CD14-positive monocyte (primary cell): ENCODE results near the gene TCF4. TPM values are rescaled to one million over a fixed set of nuclear protein-coding genes. Genes with fewer than 3 reads are reported as not detected.

Experiments used
- DNase-seq, 3 donors: peaks; one replicate each; pipeline ENCODE4 v3.0.0-alpha.2; 2011 to 2022
- H2AFZ ChIP-seq: 2 replicates; pipeline ENCODE4 v1.6.0; 2012; ENCODE audit warnings: mild to moderate bottlenecking, low read depth, low read length, inconsistent platforms; ENCODE audit not compliant: insufficient read depth, poor library complexity, severe bottlenecking
- H3K27ac ChIP-seq, 2 donors: 1 replicate in 1 of 2; 2 replicates in 1 of 2; pipeline ENCODE4 v1.5.1; 2012 to 2013; ENCODE audit warnings: low read length in 2 of 2, control low read depth in 1 of 2, inconsistent platforms in 1 of 2, low read depth in 1 of 2, mild to moderate bottlenecking in 1 of 2
- H3K27me3 ChIP-seq, 2 donors: one replicate each; pipeline versions ENCODE4 v1.6.0 to v1.6.1; 2011 to 2013; ENCODE audit warnings: low read length in 2 of 2; ENCODE audit not compliant: control insufficient read depth in 2 of 2, insufficient read depth in 2 of 2
- H3K36me3 ChIP-seq, 2 donors: replicated peaks in 1 of 2; 1 replicate in 1 of 2; 2 replicates in 1 of 2; pipeline versions ENCODE4 v1.5.1 to v1.6.1; 2012 to 2013; ENCODE audit warnings: low read length in 2 of 2, control low read depth in 1 of 2, inconsistent platforms in 1 of 2, mild to moderate bottlenecking in 1 of 2; ENCODE audit not compliant: insufficient read depth in 2 of 2, control insufficient read depth in 1 of 2
- H3K4me1 ChIP-seq, 2 donors: 1 replicate in 1 of 2; 2 replicates in 1 of 2; pipeline versions ENCODE4 v1.5.1 to v1.6.1; 2012 to 2013; ENCODE audit warnings: low read length in 2 of 2, control low read depth in 1 of 2, inconsistent platforms in 1 of 2, mild to moderate bottlenecking in 1 of 2, moderate library complexity in 1 of 2; ENCODE audit not compliant: insufficient read depth in 2 of 2, control insufficient read depth in 1 of 2
- H3K4me2 ChIP-seq: replicated peaks from 2 replicates; pipeline ENCODE3; 2012; ENCODE audit warnings: low read length, moderate library complexity, mild to moderate bottlenecking; ENCODE audit not compliant: poor library complexity, severe bottlenecking; ENCODE audit errors: extremely low read depth
- H3K4me3 ChIP-seq, 3 experiments: fragments of 200-600 bp in 1 of 3; sonication (generic) in 1 of 3; replicated peaks in 1 of 3; 1 replicate in 2 of 3; 2 replicates in 1 of 3; pipeline ENCODE4 v1.5.1; 2011 to 2013; ENCODE audit warnings: low read length in 3 of 3, mild to moderate bottlenecking in 3 of 3, control low read depth in 2 of 3, low read depth in 2 of 3, inconsistent platforms in 1 of 3, moderate library complexity in 1 of 3
- H3K79me2 ChIP-seq: 2 replicates; pipeline ENCODE4 v1.6.0; 2012; ENCODE audit warnings: mild to moderate bottlenecking, control low read depth, inconsistent platforms, low read length, moderate library complexity; ENCODE audit not compliant: insufficient read depth
- H3K9ac ChIP-seq: 2 replicates; pipeline ENCODE4 v1.6.0; 2017; ENCODE audit warnings: low read length, mild to moderate bottlenecking; ENCODE audit not compliant: insufficient read depth, poor library complexity, severe bottlenecking
- H3K9me3 ChIP-seq, 2 donors: replicated peaks in 1 of 2; 1 replicate in 1 of 2; 2 replicates in 1 of 2; pipeline versions ENCODE4 v1.5.1 to v1.6.1; 2012 to 2013; ENCODE audit warnings: low read length in 2 of 2, control low read depth in 1 of 2; ENCODE audit not compliant: control insufficient read depth in 1 of 2, insufficient read depth in 1 of 2
- H4K20me1 ChIP-seq: 2 replicates; pipeline ENCODE4 v1.6.0; 2012; ENCODE audit warnings: mild to moderate bottlenecking, low read length, control low read depth, moderate library complexity; ENCODE audit not compliant: insufficient read depth
- H3K27ac Mint-ChIP-seq, 7 donors: one replicate each; pipeline ENCODE4 v1.8.0; 2020; ENCODE audit warnings: mild to moderate bottlenecking in 7 of 7, mixed read lengths in 7 of 7, moderate library complexity in 6 of 7, inconsistent platforms in 2 of 7
- H3K27me3 Mint-ChIP-seq, 3 donors: one replicate each; pipeline ENCODE4 v1.8.0; 2021 to 2022; ENCODE audit warnings: low read depth in 3 of 3, mild to moderate bottlenecking in 3 of 3, mixed read lengths in 3 of 3, moderate library complexity in 3 of 3, inconsistent platforms in 1 of 3
- H3K36me3 Mint-ChIP-seq, 2 donors: one replicate each; pipeline ENCODE4 v1.8.0; 2020; ENCODE audit warnings: mixed read lengths in 2 of 2, inconsistent platforms in 1 of 2, mild to moderate bottlenecking in 1 of 2
- H3K4me1 Mint-ChIP-seq: one replicate; pipeline ENCODE4 v1.8.0; 2020; ENCODE audit warnings: mild to moderate bottlenecking, mixed read lengths
- H3K4me3 Mint-ChIP-seq, 2 donors: one replicate each; pipeline ENCODE4 v1.8.0; 2020; ENCODE audit warnings: mild to moderate bottlenecking in 2 of 2, mixed read lengths in 2 of 2, moderate library complexity in 1 of 2
- H3K9me3 Mint-ChIP-seq, 7 donors: one replicate each; pipeline ENCODE4 v1.8.0; 2020 to 2022; ENCODE audit warnings: mixed read lengths in 7 of 7, mild to moderate bottlenecking in 6 of 7, moderate library complexity in 6 of 7, inconsistent platforms in 2 of 7
- CTCF ChIP-seq: fragments of 200-600 bp; IDR thresholded peaks from one replicate; pipeline ENCODE4 v1.8.0; 2022; ENCODE audit warnings: antibody characterized with exemption, mild to moderate bottlenecking
- WGBS: methylation state at CpG from one replicate; pipeline ENCODE4 v1.1.5; 2013; ENCODE audit warnings: missing lambda C conversion rate; ENCODE audit not compliant: insufficient coverage; 5-methylcytosine and 5-hydroxymethylcytosine counted together
- intact Hi-C, 2 donors: fragments of 100-400 bp; cut with micrococcal nuclease; formaldehyde crosslinking; loops; one replicate each; pipeline versions ENCODE4 v1.15.0 to v1.15.1; 2023
- polyA plus RNA-seq, 3 donors: library from polyadenylated mRNA; depleted of rRNA in 1 of 3; unstranded in 2 of 3; stranded (reverse) in 1 of 3; fragments of 300-500 nt in 2 of 3; fragments of >200 nt in 1 of 3; fragmentation: Illumina TruSeq in 2 of 3; gene quantifications; 1 replicate in 2 of 3; 2 replicates in 1 of 3; pipeline ENCODE4 v1.2.3, GENCODE V29; 2012 to 2021

TCF4 gene
- polyA plus RNA-seq, 3 donors = 5.9 to 12.9 (median 10.7) TPM

- no peaks in the 10 kb centered on the region for H3K4me1 ChIP-seq
- H3K27me3 ChIP-seq = no peaks in the 10 kb centered on the region
- no peak overlapping the region for H2AFZ ChIP-seq
- no peak overlapping the region for H3K4me2 ChIP-seq
- H3K27ac Mint-ChIP-seq = no peak overlapping the region
- DNase-seq = no peak
- H3K9me3 ChIP-seq = peaks cover 0 to 2% of the 10 kb centered on the region in 2 donors
- no peaks in the 10 kb centered on the region for H4K20me1 ChIP-seq
- no peak for TF ChIP-seq CTCF
- H3K4me3 Mint-ChIP-seq = no peak overlapping the region
- peaks cover 0 to 1% (median 0%) of the 10 kb centered on the region in 3 donors for H3K27me3 Mint-ChIP-seq
- no peaks in the 10 kb centered on the region for H3K36me3 ChIP-seq
- intact Hi-C loops = no loop called here
- H3K79me2 ChIP-seq = no peaks in the 10 kb centered on the region
- no peak overlapping the region for H3K27ac ChIP-seq
- no peaks in the 10 kb centered on the region for H3K36me3 Mint-ChIP-seq
- H3K9ac ChIP-seq = no peak overlapping the region
- H3K4me1 Mint-ChIP-seq = no peaks in the 10 kb centered on the region
- H3K9me3 Mint-ChIP-seq = peaks cover 0 to 5% (median 2%) of the 10 kb centered on the region in 7 donors
- no peak overlapping the region for H3K4me3 ChIP-seq
Observed at GRCh38 chr18:55179835-55180234, 408.2 kb downstream of the TCF4 start.

GRCh38 chr18:55179425-55179824 is 408.6 kb downstream of the TCF4 start:
- intact Hi-C loops = no loop called here
- H3K4me3 Mint-ChIP-seq = no peak overlapping the region
- Histone ChIP-seq H3K9me3 (peaks cover 0 to 2% of the 10 kb centered on the region in 2 donors), H2AFZ (no peak overlapping the region), H3K79me2 (no peaks in the 10 kb centered on the region), H3K4me3 (no peak overlapping the region), H4K20me1 (no peaks in the 10 kb centered on the region), H3K4me2 (no peak overlapping the region), H3K27ac (no peak overlapping the region), H3K27me3 (no peaks in the 10 kb centered on the region), H3K36me3 (no peaks in the 10 kb centered on the region), H3K4me1 (no peaks in the 10 kb centered on the region), H3K9ac (no peak overlapping the region)
- H3K4me1 Mint-ChIP-seq = no peaks in the 10 kb centered on the region
- no peak overlapping the region for H3K27ac Mint-ChIP-seq
- no peak for DNase-seq
- H3K27me3 Mint-ChIP-seq = peaks cover 0 to 1% (median 0%) of the 10 kb centered on the region in 3 donors
- WGBS = 100% methylated on average over 3 of the region's 5 CpGs
- TF ChIP-seq CTCF = no peak
- peaks cover 0 to 5% (median 2%) of the 10 kb centered on the region in 7 donors for H3K9me3 Mint-ChIP-seq
- H3K36me3 Mint-ChIP-seq = no peaks in the 10 kb centered on the region
